ENCODE results near the gene PRSS16.

Gene PRSS16

DNA sequence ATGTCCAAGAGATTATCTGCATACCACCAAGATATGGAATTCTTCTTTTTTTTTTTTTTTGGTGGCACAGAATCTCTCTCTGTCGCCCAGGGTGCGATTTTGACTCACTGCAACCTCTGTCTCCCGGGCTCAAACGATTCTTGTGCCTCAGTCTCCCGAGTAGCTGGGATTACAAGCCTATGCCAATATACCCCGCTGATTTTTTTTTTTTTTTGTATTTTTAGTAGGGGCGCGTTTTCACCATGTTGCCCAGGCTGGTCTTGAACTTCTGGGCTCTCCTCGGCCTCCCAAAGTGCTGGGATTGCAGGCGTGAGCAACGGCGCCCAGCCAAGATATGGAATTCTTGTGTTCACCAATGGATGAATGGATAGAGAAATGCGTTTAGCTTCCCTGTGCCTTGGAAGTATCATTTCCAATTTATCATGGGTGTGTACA is 33.6 kb downstream of the PRSS16 start:
- CTCF ChIA-PET = interaction anchor here (0.6 kb wide), 1 partner anchor 134 kb away, joined by 3 read pairs; no protein-coding TSS in a partner anchor
- POLR2A ChIA-PET = no interaction called here
- no peak for DNase-seq (ENCODE audit: low read depth, low spot score)
- H3K4me3 ChIP-seq (ENCODE audit: low read depth, low read length) = no peak overlapping the region
- TF ChIP-seq, protein P1, sequence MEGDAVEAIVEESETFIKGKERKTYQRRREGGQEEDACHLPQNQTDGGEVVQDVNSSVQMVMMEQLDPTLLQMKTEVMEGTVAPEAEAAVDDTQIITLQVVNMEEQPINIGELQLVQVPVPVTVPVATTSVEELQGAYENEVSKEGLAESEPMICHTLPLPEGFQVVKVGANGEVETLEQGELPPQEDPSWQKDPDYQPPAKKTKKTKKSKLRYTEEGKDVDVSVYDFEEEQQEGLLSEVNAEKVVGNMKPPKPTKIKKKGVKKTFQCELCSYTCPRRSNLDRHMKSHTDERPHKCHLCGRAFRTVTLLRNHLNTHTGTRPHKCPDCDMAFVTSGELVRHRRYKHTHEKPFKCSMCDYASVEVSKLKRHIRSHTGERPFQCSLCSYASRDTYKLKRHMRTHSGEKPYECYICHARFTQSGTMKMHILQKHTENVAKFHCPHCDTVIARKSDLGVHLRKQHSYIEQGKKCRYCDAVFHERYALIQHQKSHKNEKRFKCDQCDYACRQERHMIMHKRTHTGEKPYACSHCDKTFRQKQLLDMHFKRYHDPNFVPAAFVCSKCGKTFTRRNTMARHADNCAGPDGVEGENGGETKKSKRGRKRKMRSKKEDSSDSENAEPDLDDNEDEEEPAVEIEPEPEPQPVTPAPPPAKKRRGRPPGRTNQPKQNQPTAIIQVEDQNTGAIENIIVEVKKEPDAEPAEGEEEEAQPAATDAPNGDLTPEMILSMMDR (IDR thresholded peaks at IDR 0.05; ENCODE audit: insufficient read depth, low read length, missing control alignments) = no peak

DNA sequence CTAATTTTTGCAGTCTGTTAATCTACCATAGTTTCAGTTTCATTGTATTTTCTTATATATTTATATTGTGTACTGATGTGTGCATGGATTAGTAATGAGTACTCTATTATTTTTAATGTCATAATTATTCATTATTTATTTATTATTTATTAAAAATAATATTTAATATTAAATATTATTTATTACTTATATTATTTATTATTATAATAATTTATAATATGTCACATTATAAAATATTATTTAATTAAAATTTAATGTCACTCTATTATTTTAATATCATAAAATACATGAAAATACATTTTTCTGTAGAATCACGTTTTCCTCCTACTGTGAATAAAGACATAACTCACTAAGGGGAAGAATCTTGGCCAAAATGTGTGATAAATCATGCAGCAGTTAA is 34.1 kb downstream of the PRSS16 start:
- POLR2A ChIA-PET = no interaction called here
- CTCF ChIA-PET = no interaction called here
- H3K4me3 ChIP-seq (ENCODE audit: low read depth, low read length) = no peak overlapping the region
- TF ChIP-seq, protein P1 (IDR thresholded peaks at IDR 0.05; ENCODE audit: insufficient read depth, low read length, missing control alignments) = no peak
- no peak for DNase-seq (ENCODE audit: low read depth, low spot score)

DNA sequence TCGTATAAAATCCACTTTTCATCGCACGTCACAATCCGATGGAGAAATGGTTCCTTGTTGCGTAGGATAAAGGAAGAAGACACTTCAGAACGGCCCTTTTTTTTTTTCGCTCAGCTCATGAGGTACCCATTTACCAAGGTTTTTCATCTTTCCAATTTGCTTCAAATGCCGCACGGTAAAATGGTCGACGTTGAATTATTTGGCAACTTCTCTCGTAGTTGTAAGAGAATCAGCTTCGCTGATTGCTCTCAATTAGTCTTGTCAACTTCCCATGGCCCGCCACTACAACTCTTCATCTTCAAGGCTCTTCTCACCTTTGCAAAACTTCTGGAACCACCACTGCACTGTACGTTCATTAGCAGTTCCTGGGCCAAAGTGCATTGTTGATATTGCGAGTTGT is 35.8 kb downstream of the PRSS16 start:
- TF ChIP-seq, protein P1 (IDR thresholded peaks at IDR 0.05; ENCODE audit: insufficient read depth, low read length, missing control alignments) = no peak
- no peak for DNase-seq (ENCODE audit: low read depth, low spot score)
- ChIA-PET CTCF (no interaction called here), POLR2A (no interaction called here)
- no peak overlapping the region for H3K4me3 ChIP-seq (ENCODE audit: low read depth, low read length)

DNA sequence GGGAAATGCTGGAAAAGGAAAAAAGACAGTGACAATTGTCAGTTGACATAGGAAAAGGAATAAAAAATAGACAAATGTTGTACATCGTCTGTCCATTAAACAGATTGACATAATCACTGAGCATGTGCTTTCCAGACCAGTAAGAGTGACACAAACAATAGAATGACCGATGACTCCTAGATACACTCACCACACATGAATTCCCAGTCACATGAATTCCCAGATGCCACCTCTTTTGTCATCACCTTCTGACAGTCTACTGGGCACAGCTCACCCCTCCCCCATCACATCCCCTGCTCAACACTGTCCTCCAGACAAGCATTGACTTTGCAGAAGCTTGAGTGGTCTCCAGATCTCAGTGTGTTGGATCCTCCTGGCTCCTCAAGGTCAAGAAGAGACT is 38.6 kb downstream of the PRSS16 start:
- ChIA-PET POLR2A (no interaction called here), CTCF (no interaction called here)
- TF ChIP-seq, protein P1 (IDR thresholded peaks at IDR 0.05; ENCODE audit: insufficient read depth, low read length, missing control alignments) = no peak
- no peak overlapping the region for H3K4me3 ChIP-seq (ENCODE audit: low read depth, low read length)
- DNase-seq (ENCODE audit: low read depth, low spot score) = no peak

DNA sequence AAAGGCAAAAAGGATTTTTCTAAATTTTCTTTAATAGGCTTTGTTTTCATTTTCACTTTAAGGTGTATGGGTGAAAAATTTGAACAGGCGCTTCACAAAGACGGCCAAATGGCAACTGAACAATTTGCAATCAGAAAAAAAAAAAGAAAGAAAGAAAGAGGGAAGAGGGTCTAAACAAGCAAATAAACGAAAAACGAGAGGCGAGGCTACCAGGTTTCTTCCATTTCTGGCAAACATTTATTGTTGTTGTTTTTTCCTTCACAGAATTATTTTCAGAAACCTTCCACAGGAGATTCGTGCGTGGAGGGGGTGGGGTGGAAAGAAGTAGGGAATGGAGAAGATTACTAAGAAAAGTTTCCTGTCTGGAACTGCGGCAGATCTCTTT is 40.2 kb downstream of the PRSS16 start:
- TF ChIP-seq, protein P1 (IDR thresholded peaks at IDR 0.05; ENCODE audit: insufficient read depth, low read length, missing control alignments) = no peak
- ChIA-PET CTCF (no interaction called here), POLR2A (no interaction called here)
- no peak for DNase-seq (ENCODE audit: low read depth, low spot score)
- no peak overlapping the region for H3K4me3 ChIP-seq (ENCODE audit: low read depth, low read length)

DNA sequence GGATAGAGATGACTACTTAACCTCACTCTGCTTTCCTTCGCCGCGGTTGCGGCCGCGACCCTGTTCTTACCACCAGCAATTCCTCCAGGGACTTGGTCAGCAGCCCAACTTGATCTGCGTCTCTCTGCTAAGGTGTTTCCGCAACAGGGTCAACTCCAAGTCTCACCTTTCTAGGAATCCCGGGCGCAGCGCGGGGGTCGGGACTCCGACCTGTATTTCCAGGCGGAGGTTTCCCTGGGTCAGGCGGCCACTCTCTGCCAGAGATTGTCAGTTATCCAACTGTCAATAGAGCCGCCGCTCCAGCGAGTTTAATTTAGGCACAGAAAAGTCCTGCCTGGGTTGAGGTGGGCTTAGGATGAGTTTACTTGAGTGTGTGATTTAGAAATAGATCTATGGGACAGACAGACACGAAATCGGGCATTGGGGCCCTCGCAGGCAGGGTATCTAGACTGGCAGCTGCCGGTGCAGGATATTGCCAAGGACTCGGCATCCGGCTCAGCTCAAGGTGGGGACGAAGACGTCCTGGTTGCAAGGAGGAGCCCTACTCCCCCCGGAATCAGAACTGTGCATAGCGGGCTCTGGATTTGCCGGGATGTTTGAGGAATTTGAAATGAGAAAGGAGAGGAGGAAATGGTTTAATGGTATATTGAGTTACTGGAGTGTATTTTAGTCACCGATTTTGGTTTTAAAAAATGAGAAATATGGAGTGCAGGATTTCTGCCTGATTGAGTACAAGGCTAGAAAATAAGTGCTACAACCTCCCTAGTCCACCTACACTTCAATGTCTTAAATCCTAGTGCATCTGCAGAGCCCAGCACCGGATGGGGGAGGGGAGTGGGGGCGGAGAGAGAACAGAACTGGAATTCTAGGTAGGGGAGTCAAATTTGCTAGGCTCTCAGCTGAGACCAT is 40.9 kb downstream of the PRSS16 start:
- CTCF ChIA-PET = no interaction called here
- H3K4me3 ChIP-seq (ENCODE audit: low read depth, low read length) = no peak overlapping the region
- TF ChIP-seq, protein P1 (IDR thresholded peaks at IDR 0.05; ENCODE audit: insufficient read depth, low read length, missing control alignments) = no peak
- POLR2A ChIA-PET = no interaction called here
- no peak for DNase-seq (ENCODE audit: low read depth, low spot score)
